GM10847 (cell line): ENCODE measurements around the gene KAZN.

Experiments used
- POLR2A ChIP-seq: IDR thresholded peaks from 2 replicates; pipeline ENCODE4 v1.6.1; 2011; ENCODE audit not compliant: insufficient read length; ENCODE audit errors: extremely low read depth

Gene KAZN

GRCh38 chr1:14598498-14599182, at the start of gene KAZN:
KAZN (plus strand) TSS chr1:14598685.
- TF ChIP-seq POLR2A: no peak

- no peak for TF ChIP-seq POLR2A
These were observed 48.4 kb upstream of the KAZN start for GRCh38 chr1:14549897-14550620.

GRCh38 chr1:14551386-14551785, 47.1 kb upstream of the KAZN start:
- no peak for TF ChIP-seq POLR2A

- TF ChIP-seq POLR2A: no peak
These were observed 46.1 kb upstream of the KAZN start for GRCh38 chr1:14552246-14552965.

- no peak for TF ChIP-seq POLR2A
These were observed 44.8 kb upstream of the KAZN start for GRCh38 chr1:14553711-14554110.

- no peak for TF ChIP-seq POLR2A
These were observed 43.4 kb upstream of the KAZN start for GRCh38 chr1:14555091-14555490.

GRCh38 chr1:14561014-14561693, 37.3 kb upstream of the KAZN start:
- no peak for TF ChIP-seq POLR2A

- TF ChIP-seq POLR2A: no peak
These were observed 33.4 kb upstream of the KAZN start for GRCh38 chr1:14565090-14565489.

- no peak for TF ChIP-seq POLR2A
These were observed 31.4 kb upstream of the KAZN start for GRCh38 chr1:14567056-14567455.

- no peak for TF ChIP-seq POLR2A
These were observed 30.6 kb upstream of the KAZN start for GRCh38 chr1:14567903-14568302.

GRCh38 chr1:14568716-14569355, 29.6 kb upstream of the KAZN start:
- TF ChIP-seq POLR2A: no peak

- TF ChIP-seq POLR2A: no peak
These were observed 28.0 kb upstream of the KAZN start for GRCh38 chr1:14570514-14570913.

- no peak for TF ChIP-seq POLR2A
These were observed 26.4 kb upstream of the KAZN start for GRCh38 chr1:14571810-14572767.

GRCh38 chr1:14572861-14573260, 25.6 kb upstream of the KAZN start:
- no peak for TF ChIP-seq POLR2A
